Pancreas (tissue), 10 donors: ENCODE data around the gene PABPC3. TPM values are rescaled to one million over a fixed set of nuclear protein-coding genes. Genes with fewer than 3 reads are reported as not detected.

Source experiments
- ATAC-seq, 4 donors: fragments of 200-7000 bp; cut with Tn5 transposase; one replicate each; pipeline versions ENCODE4 v1.8.0 to v1.9.1; 2020; ENCODE audit warnings: mild to moderate bottlenecking in 4 of 4, moderate library complexity in 4 of 4
- DNase-seq, 6 donors: peaks; one replicate each; pipeline ENCODE4 v3.0.0-alpha.2; 2020
- FAIRE-seq: peaks from 2 replicates; lab custom pipeline; 2012; peaks lifted over from hg19 to GRCh38; lab: Jason Lieb, UNC
- H3K27ac ChIP-seq, 4 donors: fragments of 200-600 bp; sonication (generic); 1 replicate in 3 of 4; 2 replicates in 1 of 4; pipeline versions ENCODE4 v1.5.0 to v1.8.0; 2020
- H3K27me3 ChIP-seq, 4 donors: fragments of 200-600 bp; one replicate each; pipeline ENCODE4 v1.8.0; 2021
- H3K36me3 ChIP-seq, 3 donors: fragments of 200-600 bp; sonication (generic) in 1 of 3; one replicate each; pipeline versions ENCODE4 v1.5.0 to v1.8.0; 2020 to 2021
- H3K4me1 ChIP-seq, 3 donors: fragments of 200-600 bp; one replicate each; pipeline ENCODE4 v1.8.0; 2021
- H3K4me3 ChIP-seq, 4 donors: fragments of 200-600 bp; sonication (generic) in 2 of 4; one replicate each; pipeline versions ENCODE4 v1.5.0 to v1.8.0; 2020 to 2021
- H3K9me3 ChIP-seq, 4 donors: fragments of 200-600 bp; one replicate each; pipeline ENCODE4 v1.8.0; 2021
- CTCF ChIP-seq, 4 donors: fragments of 200-600 bp; sonication (generic) in 3 of 4; IDR thresholded peaks; one replicate each; pipeline versions ENCODE4 v1.5.0 to v1.8.0; 2021; ENCODE audit warnings: antibody characterized with exemption in 4 of 4
- whole genome bisulfite sequencing, 2 donors: extraction: QIAGEN DNeasy Blood & Tissue Kit; methylation state at CpG; one replicate each; pipeline ENCODE4 v1.1.7; 2013; 5-methylcytosine and 5-hydroxymethylcytosine counted together
- intact Hi-C, 3 donors: fragments of 100-400 bp; cut with DNase I; formaldehyde crosslinking; loops; one replicate each; pipeline versions ENCODE4 v1.11.1 to v1.14.2; 2022
- polyA plus RNA-seq, 2 donors: library from polyadenylated mRNA; stranded (reverse); fragments of 200-250 nt; gene quantifications; one replicate each; pipeline ENCODE4 v1.2.3, GENCODE V29; 2013
- total RNA-seq, 6 donors: library from RNA; stranded (reverse); fragmentation: NEBNext Ultra II Directional in 4 of 6; extraction: Animal tissue kit (Norgen Biotek cat#: 25700) in 4 of 6; gene quantifications; one replicate each; pipeline versions ENCODE4 v1.2.1 to v1.2.4, GENCODE V29; 2021 to 2023
- donor health status: healthy with polysubstance abuse.
- donor health status: DM: no; HTN: no; CAD: no; lungs with moderate emphysema.
- donor health status: DM: no; HTN: no; CAD: no.
- donor health status: control.
- donor health status: control.
- donor health status: Bipolar disorder and iron deficiency.
- donor health status: DM: yes; HTN: yes; CAD: no.
- donor health status: DM: no; HTN: no; CAD: no.
- donor health status: DM: no; HTN: no; CAD: no.
- donor health status: DM: yes; HTN: yes; CAD: no.

The PABPC3 gene
- total and polyA plus RNA-seq, 8 donors, result 0.06 to 0.29 (median 0.19) TPM; not detected in 2

GRCh38 chr13:25116044-25116443, 20.1 kb downstream of the PABPC3 start:
- 23 to 41% methylated on average over 3 of the region's 3 CpGs for WGBS, 2 donors
- no peak for ATAC-seq
- Histone ChIP-seq H3K4me1 (no peaks in the 10 kb centered on the region), H3K4me3 (no peak overlapping the region), H3K27me3 (no peaks in the 10 kb centered on the region), H3K9me3 (no peaks in the 10 kb centered on the region), H3K36me3 (no peaks in the 10 kb centered on the region), H3K27ac (no peak overlapping the region)
- no peak for TF ChIP-seq CTCF (IDR thresholded peaks at IDR 0.05)
- no peak for FAIRE-seq
- no peak for DNase-seq
- intact Hi-C loops, result no loop called here

DNA sequence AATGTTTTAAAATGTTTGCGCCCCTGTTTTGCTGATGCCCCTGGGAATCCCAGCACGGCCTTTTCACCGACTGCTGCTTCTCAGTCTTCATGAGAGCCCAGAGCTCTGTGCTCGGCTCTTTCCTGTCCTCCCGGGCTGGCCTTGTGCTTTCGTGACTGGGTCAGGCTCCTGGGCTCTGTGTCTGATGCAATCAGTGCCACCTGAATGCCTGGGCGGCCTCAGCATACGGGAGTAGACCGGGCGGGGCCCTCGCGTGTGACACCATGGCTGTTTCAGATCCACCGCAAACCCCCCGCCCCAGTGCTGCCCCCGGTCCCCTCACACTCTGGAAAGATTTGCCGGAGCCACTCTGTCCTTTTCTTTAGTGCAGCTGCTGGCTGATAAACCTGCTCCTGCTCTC, 21.4 kb downstream of the PABPC3 start:
- intact Hi-C loops, result no loop called here
- DNase-seq (no peak), FAIRE-seq (no peak), ATAC-seq (no peak)
- no peaks in the 10 kb centered on the region for H3K27me3 ChIP-seq
- no peak for TF ChIP-seq CTCF (IDR thresholded peaks at IDR 0.05)
- H3K9me3 ChIP-seq, result no peaks in the 10 kb centered on the region
- no peak overlapping the region for H3K4me3 ChIP-seq
- H3K4me1 ChIP-seq, result no peaks in the 10 kb centered on the region
- no peak overlapping the region for H3K27ac ChIP-seq
- no peaks in the 10 kb centered on the region for H3K36me3 ChIP-seq
- WGBS, 2 donors, result 67 to 79% methylated on average over 16 of the region's 16 CpGs

GRCh38 chr13:25118378-25118905, 22.5 kb downstream of the PABPC3 start:
- WGBS, 2 donors, result 50% methylated on average over 8 of the region's 8 CpGs
- TF ChIP-seq CTCF (IDR thresholded peaks at IDR 0.05), result no peak
- intact Hi-C loops, result no loop called here

DNA sequence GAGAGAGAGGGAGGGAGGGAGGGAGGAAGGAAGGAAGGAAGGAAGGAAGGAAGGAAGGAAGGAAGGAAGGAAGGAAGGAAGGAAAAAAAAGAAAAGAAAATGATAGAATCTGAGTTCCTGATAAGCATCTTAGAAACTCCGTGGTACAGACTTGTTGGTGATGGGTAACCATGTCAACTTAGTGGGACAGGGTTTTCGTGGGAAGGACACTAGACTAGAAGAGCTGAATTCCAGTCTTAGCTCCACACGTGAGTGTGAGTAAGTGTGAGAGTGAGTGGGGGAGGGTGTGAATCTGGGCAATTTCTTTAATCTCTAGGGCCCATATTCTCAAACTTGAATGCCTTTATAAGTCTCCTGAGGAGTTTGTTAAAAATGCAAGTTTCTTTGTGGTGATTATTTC, 35.0 kb downstream of the PABPC3 start:
- 36 to 43% methylated on average over 3 of the region's 3 CpGs for WGBS, 2 donors
- Histone ChIP-seq H3K27ac (no peak overlapping the region), H3K4me3 (no peak overlapping the region), H3K4me1 (no peaks in the 10 kb centered on the region), H3K9me3 (no peaks in the 10 kb centered on the region), H3K36me3 (no peaks in the 10 kb centered on the region), H3K27me3 (no peaks in the 10 kb centered on the region)
- no peak for ATAC-seq
- DNase-seq, result no peak
- intact Hi-C loops, result no loop called here
- FAIRE-seq, result no peak
- no peak for TF ChIP-seq CTCF (IDR thresholded peaks at IDR 0.05)

More at GRCh38 chr13:25118378-25118905, 22.5 kb downstream of the PABPC3 start:
- ATAC-seq (no peak), DNase-seq (no peak), FAIRE-seq (no peak)
- no peaks in the 10 kb centered on the region for H3K9me3 ChIP-seq
- no peak overlapping the region for H3K4me3 ChIP-seq
- peaks cover 0 to 4% (median 0%) of the 10 kb centered on the region in 4 donors for H3K27me3 ChIP-seq
- H3K27ac ChIP-seq, result no peak overlapping the region
- H3K4me1 ChIP-seq, result no peaks in the 10 kb centered on the region
- H3K36me3 ChIP-seq, result no peaks in the 10 kb centered on the region

DNA sequence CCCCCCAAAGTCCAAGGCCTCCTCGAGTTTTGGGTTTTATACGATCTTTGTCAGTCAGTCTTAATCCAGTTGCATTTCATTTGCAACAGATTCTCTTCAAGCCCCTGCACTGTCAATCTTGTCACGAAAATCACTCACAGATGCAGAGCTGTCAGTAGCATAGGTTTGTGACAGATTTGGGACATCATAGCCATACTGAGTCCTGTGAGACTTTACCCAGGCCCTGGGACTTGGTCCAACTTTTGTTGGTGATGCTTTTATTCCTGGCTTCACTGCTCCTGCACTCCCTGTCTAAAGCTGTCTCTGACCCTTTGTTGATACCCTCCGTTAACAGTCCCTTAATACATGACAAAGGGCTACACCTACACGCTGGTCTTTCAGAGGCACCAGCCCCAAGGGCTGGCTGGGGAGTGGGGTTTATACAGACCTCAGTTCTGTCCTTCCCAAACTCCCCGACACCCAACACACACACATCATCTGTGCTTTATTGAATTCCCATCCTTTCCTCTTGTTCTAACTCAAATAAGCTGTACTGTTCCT, 36.0 kb downstream of the PABPC3 start:
- 40 to 41% methylated on average over 6 of the region's 6 CpGs for WGBS, 2 donors
- H3K9me3 ChIP-seq, result no peaks in the 10 kb centered on the region
- FAIRE-seq (no peak), DNase-seq (no peak), ATAC-seq (no peak)
- no peak for TF ChIP-seq CTCF (IDR thresholded peaks at IDR 0.05)
- no peaks in the 10 kb centered on the region for H3K36me3 ChIP-seq
- no peak overlapping the region for H3K4me3 ChIP-seq
- no peak overlapping the region for H3K27ac ChIP-seq
- intact Hi-C loops, result no loop called here
- H3K27me3 ChIP-seq, result no peaks in the 10 kb centered on the region
- H3K4me1 ChIP-seq, result no peaks in the 10 kb centered on the region
